DMS 273 (cell line): ENCODE results near the gene TRIM39.
"Not testable (repeated sequence)": the region's sequence is repeated elsewhere in the genome, so short reads cannot be mapped to it uniquely, and the experiment has no call there.

Source experiments
- DNase-seq: peaks from one replicate; lab custom pipeline; 2025; ENCODE audit not compliant: unreplicated experiment; lab: John Stamatoyannopoulos, UW

TRIM39 gene

GRCh38 chr6:30326526-30327231 lies at the start of gene TRIM39:
Gene TRIM39 (plus strand): TSS chr6:30326927. CDS start chr6:30329318, 2,391 bp downstream.
- peak; percentile 93 for DNase-seq

GRCh38 chr6:30280988-30281387 lies 45.7 kb upstream of the TRIM39 start:
- not testable (repeated sequence) for DNase-seq

DNA sequence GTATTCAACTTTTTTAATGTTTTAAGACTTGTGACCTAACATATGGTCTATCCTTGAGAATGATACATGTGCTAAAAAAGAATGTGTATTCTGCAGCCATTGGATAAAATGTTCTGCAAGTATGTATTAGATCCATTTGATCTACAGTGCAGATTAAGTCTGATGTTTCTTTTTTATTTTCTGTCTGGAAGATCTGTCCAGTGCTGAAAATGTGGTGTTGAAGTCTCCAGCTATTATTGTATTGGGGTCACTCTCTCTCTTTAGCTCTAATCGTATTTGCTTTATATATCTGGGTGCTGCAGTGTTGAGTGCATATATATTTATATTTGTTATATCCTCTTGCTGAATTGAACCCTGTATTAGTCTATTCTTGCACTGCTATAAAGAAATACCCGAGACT lies 44.2 kb upstream of the TRIM39 start:
- no peak for DNase-seq

- no peak for DNase-seq
Observed at GRCh38 chr6:30283761-30284160, 43.0 kb upstream of the TRIM39 start.

GRCh38 chr6:30287139-30287538 lies 39.6 kb upstream of the TRIM39 start:
- DNase-seq: no peak

DNA sequence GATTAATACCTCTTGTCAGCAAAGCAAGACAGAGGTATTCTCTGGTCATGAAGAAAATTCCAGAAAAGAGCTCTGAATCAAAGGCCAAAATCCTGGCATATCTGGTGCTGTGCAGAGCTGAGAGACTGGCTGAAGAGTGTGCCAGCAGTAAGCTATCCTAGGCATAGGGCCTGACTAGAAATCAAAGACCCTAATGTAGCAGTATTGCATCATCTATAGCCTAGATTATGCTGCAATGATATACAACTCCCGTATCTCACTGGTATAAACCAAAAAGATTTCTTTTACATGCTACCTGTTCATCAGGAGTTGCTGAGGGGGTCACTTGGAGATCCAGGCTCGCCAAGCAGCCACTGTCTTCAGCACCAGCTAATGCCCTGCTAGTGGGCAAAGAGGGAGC lies 30.9 kb upstream of the TRIM39 start:
- no peak for DNase-seq

GRCh38 chr6:30304002-30304401 lies 22.7 kb upstream of the TRIM39 start:
- no peak for DNase-seq

DNA sequence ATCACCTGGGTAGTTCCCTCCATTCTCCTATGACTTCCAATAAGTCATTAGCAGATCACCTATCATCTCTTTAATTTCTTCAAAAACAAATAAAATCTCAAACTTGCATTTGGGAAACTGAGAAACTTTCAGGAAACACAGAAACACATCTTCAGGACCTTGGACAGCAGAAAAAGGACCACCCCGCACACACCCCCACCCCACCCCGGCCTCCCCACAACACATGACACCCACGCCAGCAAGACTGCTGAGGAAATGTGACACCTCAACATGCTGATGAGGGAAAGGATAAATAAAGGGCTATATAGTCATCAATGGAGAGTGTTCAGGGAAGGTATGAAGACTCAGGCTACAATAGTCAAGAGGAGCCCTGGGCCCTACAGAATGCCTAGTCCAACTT lies 15.6 kb upstream of the TRIM39 start:
- no peak for DNase-seq

GRCh38 chr6:30311671-30312070 lies 15.1 kb upstream of the TRIM39 start:
- DNase-seq: no peak

DNA sequence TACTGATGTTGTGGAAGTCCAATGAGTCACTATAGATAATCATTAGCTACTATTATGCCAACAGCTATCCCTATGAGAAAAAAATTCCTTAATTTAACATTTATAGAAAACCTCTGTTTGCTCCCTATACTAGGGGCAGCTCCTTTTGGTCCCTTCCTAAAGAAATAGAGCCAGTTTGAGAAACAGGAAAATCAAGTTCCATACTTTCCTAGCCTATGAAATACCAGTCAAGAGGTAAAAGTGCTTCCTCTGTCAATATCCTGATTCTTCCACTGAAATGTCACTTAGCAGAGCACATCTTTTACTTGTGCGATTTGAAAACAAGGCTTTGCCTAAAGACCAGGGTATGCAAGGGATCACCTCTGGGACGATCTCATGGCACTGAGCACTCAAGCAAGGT lies 14.5 kb upstream of the TRIM39 start:
- DNase-seq: no peak

GRCh38 chr6:30312676-30313321 lies 13.9 kb upstream of the TRIM39 start:
- DNase-seq: no peak

GRCh38 chr6:30315156-30315555 lies 11.6 kb upstream of the TRIM39 start:
- no peak for DNase-seq

DNA sequence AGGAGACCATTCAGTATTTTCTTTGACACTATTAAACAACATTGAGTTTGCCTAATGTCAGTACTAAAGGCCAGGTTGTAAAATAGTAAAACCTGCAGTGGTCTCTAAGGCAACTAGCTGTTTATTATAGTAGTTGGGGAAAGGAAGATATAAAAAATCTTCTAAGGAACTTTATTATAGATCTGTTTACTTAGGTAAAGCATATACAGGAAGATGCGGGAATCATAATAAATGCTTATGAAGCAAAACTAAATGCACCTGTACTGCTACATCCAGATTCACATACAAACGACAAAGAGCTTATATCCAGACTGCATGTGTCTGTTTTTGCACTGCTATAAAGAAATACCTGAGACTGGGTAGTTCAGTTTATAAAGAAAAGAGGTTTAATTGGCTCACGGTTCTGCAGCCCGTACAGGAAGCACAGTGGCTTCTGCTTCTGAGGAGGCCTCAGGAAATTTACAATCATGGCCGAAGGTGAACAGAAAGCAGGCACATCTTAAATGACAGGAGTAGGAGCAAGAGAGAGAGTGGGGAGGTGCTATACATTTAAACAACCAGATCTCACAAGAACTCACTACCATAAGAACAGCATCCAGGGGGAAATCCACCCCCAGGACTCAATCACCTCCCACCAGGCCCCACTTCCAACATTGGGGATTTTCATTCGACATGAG lies 8.7 kb upstream of the TRIM39 start:
- no peak for DNase-seq

GRCh38 chr6:30319146-30319835 lies 7.4 kb upstream of the TRIM39 start:
- DNase-seq: no peak

GRCh38 chr6:30321692-30322388 lies 4.9 kb upstream of the TRIM39 start:
- DNase-seq: no peak

- DNase-seq: no peak
Observed at GRCh38 chr6:30322527-30323501, 3.9 kb upstream of the TRIM39 start.

GRCh38 chr6:30323806-30324205 lies 2.9 kb upstream of the TRIM39 start:
- no peak for DNase-seq

DNA sequence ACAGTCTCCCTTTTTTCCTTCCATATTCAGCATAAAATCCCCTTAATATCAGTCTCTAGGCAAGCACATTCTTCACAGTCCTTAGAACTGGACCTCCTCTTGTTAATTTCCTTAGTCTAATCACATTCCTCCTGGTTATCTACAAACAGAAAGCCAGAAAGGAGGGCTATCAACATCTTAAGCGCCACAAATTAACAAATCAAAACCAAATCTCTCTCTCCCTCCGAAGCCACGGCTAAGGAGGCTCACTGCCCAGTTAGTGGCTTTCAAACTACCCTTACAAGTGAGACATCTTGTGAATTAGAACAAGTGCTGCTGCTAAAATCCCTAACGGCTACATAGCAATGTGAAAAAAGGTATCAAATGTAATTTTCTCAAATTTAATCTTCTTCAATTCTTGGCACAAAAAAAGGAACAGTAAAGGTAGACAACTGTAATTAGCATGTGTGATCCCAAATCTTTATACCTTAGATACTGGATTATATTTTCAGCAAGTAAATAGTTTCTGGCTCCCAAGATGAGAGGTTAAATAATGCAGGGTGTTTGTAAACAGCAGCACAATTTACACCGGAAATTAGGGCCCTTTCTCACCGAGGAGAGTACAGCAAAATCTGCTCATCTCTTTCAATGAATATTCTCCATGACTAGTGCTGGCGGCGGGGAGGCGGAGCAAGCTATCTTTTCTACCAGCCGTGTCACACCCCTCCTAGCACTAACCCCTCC lies 1.4 kb upstream of the TRIM39 start:
- peak; percentile 82 for DNase-seq

DNA sequence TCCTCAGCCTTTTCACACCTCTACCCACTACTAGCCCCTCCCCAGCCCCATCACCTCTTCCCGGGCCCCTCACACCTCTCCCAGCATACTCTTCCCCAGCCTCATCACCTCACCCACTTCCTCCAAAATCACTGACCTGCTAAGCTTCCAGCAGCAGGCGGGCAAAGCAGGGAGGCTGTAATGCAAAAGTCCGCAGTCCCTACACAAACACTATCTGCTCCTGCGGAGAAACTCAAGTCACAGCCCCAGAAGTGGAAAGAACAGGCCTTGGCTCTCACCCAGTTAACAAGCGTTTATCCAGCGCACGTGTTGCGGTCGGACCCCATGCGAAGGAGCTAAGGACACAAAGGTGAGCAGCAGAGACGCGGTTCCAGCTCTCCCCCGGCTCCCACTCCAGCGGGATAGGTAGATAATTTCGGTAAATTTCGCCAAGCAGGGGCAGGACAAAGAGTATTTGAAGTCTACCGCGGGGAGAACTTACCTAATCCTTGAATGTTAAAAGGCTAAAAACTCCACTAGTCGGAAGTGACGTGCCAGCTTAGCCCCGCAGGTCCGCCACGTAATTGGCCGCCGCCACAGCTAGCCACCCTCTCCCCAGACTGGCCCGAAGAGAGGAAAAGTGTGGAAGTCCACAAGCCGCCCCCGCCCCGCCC lies 728 bp upstream of the TRIM39 start:
- peak; percentile 88 for DNase-seq
